ENCODE results near the gene KRTDAP.

DNA sequence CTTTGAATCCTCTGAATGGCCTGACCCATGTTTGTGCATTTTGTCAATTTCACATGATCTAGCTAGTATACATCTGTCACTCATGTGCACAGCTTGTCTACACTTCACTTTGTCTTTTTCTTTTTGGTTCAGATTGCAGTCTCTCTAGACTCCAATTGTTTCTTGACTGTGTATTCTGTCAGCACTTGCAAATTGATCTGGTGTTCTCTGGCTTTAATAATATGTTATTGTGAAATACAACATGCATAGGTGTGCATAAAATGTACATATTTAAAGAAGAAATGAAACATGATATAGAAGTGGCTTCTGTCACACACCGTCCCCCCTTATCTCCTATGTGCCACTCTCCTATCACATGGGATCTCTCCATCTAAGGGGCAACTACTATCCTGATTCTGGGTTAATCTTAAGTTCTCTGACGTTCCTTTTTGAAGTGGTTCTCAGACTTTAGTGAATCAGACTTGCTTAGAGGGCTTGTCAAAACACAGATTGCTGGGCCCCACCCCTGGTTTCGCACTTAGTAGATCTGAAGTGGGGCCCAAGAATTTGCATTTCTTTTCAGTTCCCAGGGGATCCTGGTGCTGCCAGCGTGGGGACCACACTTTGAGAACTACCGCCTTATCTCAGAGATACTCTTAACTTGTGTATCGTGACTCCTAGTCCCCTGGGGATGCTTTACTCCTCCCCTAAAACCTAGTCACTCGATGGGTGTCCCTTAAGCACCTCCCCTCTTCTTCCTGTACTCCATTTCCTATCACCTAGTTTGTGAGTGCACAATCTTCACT is 5.8 kb downstream of the KRTDAP start:
- TF ChIP-seq, protein P1, sequence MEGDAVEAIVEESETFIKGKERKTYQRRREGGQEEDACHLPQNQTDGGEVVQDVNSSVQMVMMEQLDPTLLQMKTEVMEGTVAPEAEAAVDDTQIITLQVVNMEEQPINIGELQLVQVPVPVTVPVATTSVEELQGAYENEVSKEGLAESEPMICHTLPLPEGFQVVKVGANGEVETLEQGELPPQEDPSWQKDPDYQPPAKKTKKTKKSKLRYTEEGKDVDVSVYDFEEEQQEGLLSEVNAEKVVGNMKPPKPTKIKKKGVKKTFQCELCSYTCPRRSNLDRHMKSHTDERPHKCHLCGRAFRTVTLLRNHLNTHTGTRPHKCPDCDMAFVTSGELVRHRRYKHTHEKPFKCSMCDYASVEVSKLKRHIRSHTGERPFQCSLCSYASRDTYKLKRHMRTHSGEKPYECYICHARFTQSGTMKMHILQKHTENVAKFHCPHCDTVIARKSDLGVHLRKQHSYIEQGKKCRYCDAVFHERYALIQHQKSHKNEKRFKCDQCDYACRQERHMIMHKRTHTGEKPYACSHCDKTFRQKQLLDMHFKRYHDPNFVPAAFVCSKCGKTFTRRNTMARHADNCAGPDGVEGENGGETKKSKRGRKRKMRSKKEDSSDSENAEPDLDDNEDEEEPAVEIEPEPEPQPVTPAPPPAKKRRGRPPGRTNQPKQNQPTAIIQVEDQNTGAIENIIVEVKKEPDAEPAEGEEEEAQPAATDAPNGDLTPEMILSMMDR (IDR thresholded peaks at IDR 0.05), result no peak
- TF ChIP-seq EP300 (IDR thresholded peaks at IDR 0.05) (no peak), POLR2A (IDR thresholded peaks at IDR 0.05) (no peak)
